DOHH2 (cell line): ENCODE measurements around the gene CERS6.

Source experiments
- H3F3A ChIP-seq: fragments of 200-600 bp; sonication (generic), shearing (Covaris generic); 2 replicates; pipeline ENCODE4 v1.6.0; 2016; ENCODE audit warnings: antibody characterized with exemption, mild to moderate bottlenecking; ENCODE audit not compliant: control insufficient read depth, insufficient read depth
- H3K27ac ChIP-seq: fragments of 200-600 bp; sonication (generic); 2 replicates; pipeline ENCODE4 v1.5.1; 2014; ENCODE audit warnings: low read depth, mild to moderate bottlenecking, low read length, moderate library complexity
- H3K27me3 ChIP-seq: fragments of 200-600 bp; sonication (generic); 2 replicates; pipeline ENCODE4 v1.6.1; 2014; ENCODE audit warnings: mild to moderate bottlenecking, low read length, mixed read lengths; ENCODE audit not compliant: control insufficient read depth
- H3K36me3 ChIP-seq: fragments of 200-600 bp; sonication (generic); 2 replicates; pipeline ENCODE4 v1.6.1; 2014; ENCODE audit warnings: mild to moderate bottlenecking, low read length, moderate library complexity, mixed read lengths; ENCODE audit not compliant: control insufficient read depth
- H3K4me1 ChIP-seq: fragments of 200-600 bp; sonication (generic); 2 replicates; pipeline ENCODE4 v1.6.1; 2014; ENCODE audit warnings: mild to moderate bottlenecking, low read length, mixed read lengths; ENCODE audit not compliant: control insufficient read depth
- H3K4me2 ChIP-seq: fragments of 200-600 bp; sonication (generic); 2 replicates; pipeline ENCODE4 v1.6.0; 2014; ENCODE audit warnings: mild to moderate bottlenecking, low read length, moderate library complexity
- H3K4me3 ChIP-seq: fragments of 200-600 bp; sonication (generic); 2 replicates; pipeline ENCODE4 v1.5.1; 2014; ENCODE audit warnings: mild to moderate bottlenecking, low read length, mixed read lengths
- H3K79me2 ChIP-seq: fragments of 200-600 bp; sonication (generic); 2 replicates; pipeline ENCODE4 v1.6.1; 2014; ENCODE audit warnings: mild to moderate bottlenecking, low read length, mixed read lengths; ENCODE audit not compliant: control insufficient read depth
- H3K9me2 ChIP-seq: fragments of 200-600 bp; sonication (generic); replicated peaks from 2 replicates; pipeline ENCODE4 v1.6.1; 2014; ENCODE audit warnings: mild to moderate bottlenecking, low read length, mixed read lengths; ENCODE audit not compliant: control insufficient read depth
- H3K9me3 ChIP-seq: fragments of 200-600 bp; sonication (generic); 2 replicates; pipeline ENCODE4 v1.6.1; 2014; ENCODE audit warnings: antibody characterized with exemption, low read length, mixed read lengths; ENCODE audit not compliant: control insufficient read depth, insufficient read depth
- H4K20me1 ChIP-seq: fragments of 200-600 bp; sonication (generic); 2 replicates; pipeline ENCODE4 v1.6.0; 2014; ENCODE audit warnings: low read depth, mild to moderate bottlenecking, antibody characterized with exemption, low read length, moderate library complexity; ENCODE audit not compliant: control insufficient read depth, insufficient read depth
- EZH2phosphoT487 ChIP-seq: fragments of 200-600 bp; sonication (generic); IDR thresholded peaks from 2 replicates; pipeline ENCODE4 v1.6.1; 2017; ENCODE audit warnings: borderline replicate concordance, mild to moderate bottlenecking, antibody characterized with exemption, low read length, moderate library complexity, mixed read lengths
- TF ChIP-seq, protein P1 (sequence below): fragments of 200-600 bp; sonication (generic); IDR thresholded peaks from one replicate; pipeline ENCODE4 v1.5.1; 2014; ENCODE audit warnings: antibody characterized with exemption, mild to moderate bottlenecking, low read depth, low read length; ENCODE audit not compliant: poor library complexity, severe bottlenecking

CERS6 gene

DNA sequence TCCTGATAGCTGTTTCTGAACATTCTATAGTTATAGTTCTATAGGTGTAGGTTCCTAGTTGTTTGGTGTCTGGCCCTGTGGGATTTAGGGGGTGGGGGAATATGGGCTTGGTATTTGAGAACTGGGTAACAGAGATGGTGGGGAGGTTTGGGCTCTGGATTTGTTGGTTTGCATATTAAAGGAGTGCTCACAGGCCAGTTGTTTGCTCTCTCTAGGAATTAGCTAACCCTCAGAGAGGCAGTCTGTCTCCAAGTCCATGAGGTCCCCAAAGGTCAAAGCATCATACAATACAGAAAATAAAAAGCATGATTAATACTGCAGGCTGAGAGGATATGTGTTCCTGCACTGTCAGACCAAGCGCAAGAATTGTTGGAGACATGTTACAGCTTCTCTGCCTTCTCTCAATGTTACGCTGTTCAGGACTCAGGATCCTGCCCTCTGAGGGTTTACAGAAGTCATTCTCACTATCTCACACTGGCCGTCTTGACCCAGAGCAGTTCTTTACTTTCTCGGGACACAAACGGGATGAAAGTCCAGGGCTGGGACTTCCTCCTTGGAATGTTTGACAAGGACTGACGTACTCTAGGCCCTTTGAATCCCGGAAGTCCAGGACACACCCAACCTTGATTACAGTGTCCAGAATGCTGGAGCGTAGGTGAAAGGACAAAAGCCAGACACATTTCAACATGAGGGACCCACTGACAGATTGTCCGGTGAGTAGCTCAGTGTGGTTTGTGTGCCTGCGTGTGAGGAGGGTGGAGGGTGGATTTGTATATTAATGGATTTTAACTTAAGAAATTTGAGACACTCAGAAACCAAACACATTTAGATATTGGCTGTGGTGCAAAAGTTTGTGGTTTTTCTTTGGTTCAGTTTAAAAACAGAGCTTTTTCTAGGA, 346.1 kb downstream of the CERS6 start, which contains the start of gene NOSTRIN:
TSS of gene NOSTRIN (plus strand) at position 677 of the 898 bp plus-strand sequence. CDS start at position 687, 10 bp downstream.
- Histone ChIP-seq H3K9me3 (no peaks in the 10 kb centered on the region), H3K27me3 (no peaks in the 10 kb centered on the region), H3K36me3 (no peaks in the 10 kb centered on the region), H3K9me2 (no peaks in the 10 kb centered on the region), H3K4me1 (peaks cover 17% of the 10 kb centered on the region), H3F3A (no peaks in the 10 kb centered on the region), H3K27ac (no peak within 1 kb of the TSS), H4K20me1 (no peaks in the 10 kb centered on the region), H3K4me3 (no peak within 1 kb of the TSS), H3K79me2 (no peaks in the 10 kb centered on the region), H3K4me2 (no peak within 1 kb of the TSS)
- TF ChIP-seq, protein P1, sequence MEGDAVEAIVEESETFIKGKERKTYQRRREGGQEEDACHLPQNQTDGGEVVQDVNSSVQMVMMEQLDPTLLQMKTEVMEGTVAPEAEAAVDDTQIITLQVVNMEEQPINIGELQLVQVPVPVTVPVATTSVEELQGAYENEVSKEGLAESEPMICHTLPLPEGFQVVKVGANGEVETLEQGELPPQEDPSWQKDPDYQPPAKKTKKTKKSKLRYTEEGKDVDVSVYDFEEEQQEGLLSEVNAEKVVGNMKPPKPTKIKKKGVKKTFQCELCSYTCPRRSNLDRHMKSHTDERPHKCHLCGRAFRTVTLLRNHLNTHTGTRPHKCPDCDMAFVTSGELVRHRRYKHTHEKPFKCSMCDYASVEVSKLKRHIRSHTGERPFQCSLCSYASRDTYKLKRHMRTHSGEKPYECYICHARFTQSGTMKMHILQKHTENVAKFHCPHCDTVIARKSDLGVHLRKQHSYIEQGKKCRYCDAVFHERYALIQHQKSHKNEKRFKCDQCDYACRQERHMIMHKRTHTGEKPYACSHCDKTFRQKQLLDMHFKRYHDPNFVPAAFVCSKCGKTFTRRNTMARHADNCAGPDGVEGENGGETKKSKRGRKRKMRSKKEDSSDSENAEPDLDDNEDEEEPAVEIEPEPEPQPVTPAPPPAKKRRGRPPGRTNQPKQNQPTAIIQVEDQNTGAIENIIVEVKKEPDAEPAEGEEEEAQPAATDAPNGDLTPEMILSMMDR = no peak
- TF ChIP-seq EZH2phosphoT487 = no peak

DNA sequence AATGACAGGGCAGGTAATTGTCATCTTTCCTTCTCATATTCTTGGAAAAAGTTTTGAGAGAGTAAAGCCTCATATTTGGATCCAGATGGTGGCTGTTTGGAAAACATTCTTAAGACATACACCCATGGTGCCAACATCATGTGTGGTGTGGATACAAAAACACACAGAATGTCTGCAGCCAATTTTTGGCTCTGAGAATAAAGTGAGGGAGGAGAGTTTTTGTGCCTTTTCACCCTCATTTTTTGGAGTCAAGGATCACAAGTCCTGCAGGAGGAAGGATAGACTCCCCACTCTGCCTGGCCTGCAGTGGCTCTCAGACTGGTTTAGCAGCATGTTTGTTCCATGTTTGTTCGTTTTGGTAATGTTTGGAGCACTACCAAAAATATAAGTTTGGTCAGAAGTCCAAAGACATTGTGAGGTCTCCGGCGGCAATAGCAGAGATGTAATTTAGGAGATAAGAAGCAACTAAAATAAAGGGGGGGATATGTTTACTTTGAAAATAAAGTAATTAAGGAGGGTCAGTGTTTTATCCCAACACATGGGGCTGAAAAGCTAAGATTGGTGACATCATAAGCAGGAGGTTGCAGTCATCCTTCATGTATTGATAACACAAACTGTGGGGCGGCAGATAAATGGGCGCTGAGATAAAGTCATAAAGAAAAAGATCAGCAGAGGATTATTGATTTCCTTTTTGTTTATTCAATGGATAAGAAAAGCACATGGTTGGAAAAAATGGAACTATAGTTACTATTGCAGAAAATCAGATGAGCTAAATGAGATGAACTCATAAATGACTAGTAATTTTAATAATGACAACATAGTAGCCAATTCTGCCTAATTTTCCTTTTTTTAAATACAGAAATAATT, 347.0 kb downstream of the CERS6 start:
- TF ChIP-seq, protein P1 = no peak
- TF ChIP-seq EZH2phosphoT487 = no peak
- Histone ChIP-seq H3K4me2 (no peak overlapping the region), H3K4me3 (no peak overlapping the region)

GRCh38 chr2:168804214-168804613, 348.1 kb downstream of the CERS6 start:
- Histone ChIP-seq H3K36me3 (no peaks in the 10 kb centered on the region), H3K27ac (no peak overlapping the region), H3K79me2 (no peaks in the 10 kb centered on the region), H3F3A (no peaks in the 10 kb centered on the region), H3K4me1 (peaks cover 17% of the 10 kb centered on the region), H3K4me2 (no peak overlapping the region), H3K27me3 (no peaks in the 10 kb centered on the region), H3K9me2 (no peaks in the 10 kb centered on the region), H3K9me3 (no peaks in the 10 kb centered on the region), H3K4me3 (no peak overlapping the region), H4K20me1 (no peaks in the 10 kb centered on the region)
- no peak for TF ChIP-seq EZH2phosphoT487
- TF ChIP-seq, protein P1 = no peak

More for the DNA sequence above, 347.0 kb downstream of the CERS6 start:
- Histone ChIP-seq H4K20me1 (no peaks in the 10 kb centered on the region), H3K4me1 (peaks cover 17% of the 10 kb centered on the region), H3K36me3 (no peaks in the 10 kb centered on the region), H3K27ac (no peak overlapping the region), H3K27me3 (no peaks in the 10 kb centered on the region), H3K79me2 (no peaks in the 10 kb centered on the region), H3K9me3 (no peaks in the 10 kb centered on the region), H3K9me2 (no peaks in the 10 kb centered on the region), H3F3A (no peaks in the 10 kb centered on the region)
